ENCODE measurements around the gene OTUB1.
"Not testable (repeated sequence)": the region's sequence is repeated elsewhere in the genome, so short reads cannot be mapped to it uniquely, and the experiment has no call there.

Gene OTUB1

GRCh38 chr11:64042301-64042700 is 56.1 kb downstream of the OTUB1 start:
- DNase-seq (ENCODE audit: low read depth in 2 of 2, low spot score in 1 of 2): no peak

DNA sequence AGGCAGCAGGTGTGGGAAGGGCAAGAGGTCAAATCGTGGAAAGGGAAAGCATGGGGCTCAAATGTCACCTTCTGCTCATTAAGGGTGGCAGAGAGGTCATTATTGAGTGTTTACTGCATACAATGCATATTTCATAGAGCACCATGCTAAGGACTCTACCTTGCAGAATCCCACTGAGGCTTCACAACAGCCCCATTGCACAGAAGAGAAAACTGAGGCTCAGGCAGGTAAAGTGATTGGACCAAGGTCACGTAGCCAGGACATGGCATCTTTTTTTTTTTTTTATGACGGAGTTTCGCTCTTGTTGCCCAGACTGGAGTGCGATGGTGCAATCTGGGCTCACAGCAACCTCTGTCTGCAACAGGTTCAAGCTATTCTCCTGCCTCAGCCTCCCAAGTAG is 57.3 kb downstream of the OTUB1 start:
- no peak for DNase-seq (ENCODE audit: low read depth in 2 of 2, low spot score in 1 of 2)

GRCh38 chr11:64044730-64045393 is 58.6 kb downstream of the OTUB1 start:
- DNase-seq (ENCODE audit: low read depth in 2 of 2, low spot score in 1 of 2): no peak

DNA sequence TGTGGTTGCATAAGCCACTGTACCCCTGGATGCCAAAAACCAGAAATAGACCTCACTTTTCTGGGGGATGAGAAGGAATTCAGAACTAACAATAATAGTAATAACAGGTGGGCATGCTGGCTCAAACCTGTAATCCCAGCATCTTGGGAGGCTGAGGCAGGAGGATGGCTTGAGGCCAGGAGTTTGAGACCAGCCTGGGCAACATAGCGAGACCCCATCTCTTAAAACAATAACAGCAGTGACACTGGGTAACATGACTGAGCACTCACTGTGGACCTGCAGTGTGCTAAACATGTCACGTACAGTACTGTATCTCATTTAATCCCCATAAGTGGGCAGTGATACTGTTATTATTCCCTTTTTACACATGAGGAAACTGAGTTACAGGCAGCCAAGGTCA is 59.5 kb downstream of the OTUB1 start:
- DNase-seq (ENCODE audit: low read depth in 2 of 2, low spot score in 1 of 2): no peak

- not testable (repeated sequence) for DNase-seq (ENCODE audit: low read depth in 2 of 2, low spot score in 1 of 2)
Measured at GRCh38 chr11:64047373-64047772, 61.1 kb downstream of the OTUB1 start.

Measured in stimulated activated CD8-positive, alpha-beta memory T cell treated with anti-CD3 and anti-CD28 coated beads, Interleukin-4, amount 100 ng/mL, for 4 hours (primary cell).